Testis (tissue), 3 donors: ENCODE measurements around the gene ZBTB47. TPM values are rescaled to one million over a fixed set of nuclear protein-coding genes. Genes with fewer than 3 reads are reported as not detected.

Experiments
- DNase-seq: peaks from one replicate; pipeline ENCODE4 v3.0.0-alpha.2; 2019
- H3K27ac ChIP-seq, 2 donors: fragments of 200-600 bp; sonication (generic); one replicate each; pipeline ENCODE4 v1.5.1; 2019
- H3K27me3 ChIP-seq: fragments of 200-600 bp; sonication (generic); one replicate; pipeline ENCODE4 v1.5.1; 2019
- H3K36me3 ChIP-seq: fragments of 200-600 bp; sonication (generic); one replicate; pipeline ENCODE4 v1.5.1; 2017; ENCODE audit warnings: low read depth; ENCODE audit errors: missing control alignments
- H3K4me1 ChIP-seq: fragments of 200-600 bp; sonication (generic); one replicate; pipeline ENCODE4 v1.5.1; 2019
- H3K4me3 ChIP-seq, 2 donors: fragments of 200-600 bp; sonication (generic); one replicate each; pipeline ENCODE4 v1.5.1; 2017 to 2019
- H3K9me3 ChIP-seq: fragments of 200-600 bp; sonication (generic); one replicate; pipeline ENCODE4 v1.5.1; 2017
- POLR2A ChIP-seq: fragments of 450-650 bp; IDR thresholded peaks from one replicate; pipeline ENCODE4 v1.6.1; 2017; ENCODE audit warnings: antibody characterized with exemption, mild to moderate bottlenecking, moderate library complexity
- WGBS, 2 donors: methylation state at CpG; one replicate each; pipeline ENCODE4 v1.1.5; 2018; 5-methylcytosine and 5-hydroxymethylcytosine counted together
- intact Hi-C: fragments of 100-400 bp; cut with DNase I; formaldehyde crosslinking; loops from one replicate; pipeline ENCODE4 v1.15.1; 2023; ENCODE audit warnings: low total_unique reads
- polyA plus RNA-seq: library from polyadenylated mRNA; stranded (reverse); fragments of 350-450 nt; fragmentation: Illumina TruSeq; extraction: RNeasy Lipid Tissue Mini Kit (QIAGEN cat#74804); gene quantifications from one replicate; pipeline ENCODE4 v1.2.3, GENCODE V29; 2014; ENCODE audit warnings: low read depth, low replicate concordance; ENCODE audit not compliant: insufficient read depth
- total RNA-seq, 2 donors: library from RNA; depleted of rRNA; stranded (reverse); fragments of >200 nt; gene quantifications; one replicate each; pipeline ENCODE4 v1.2.3, GENCODE V29; 2016
- TF ChIP-seq, protein P1 (sequence below), 3 experiments: fragments of 450-650 bp in 2 of 3; fragments of 200-600 bp in 1 of 3; sonication (generic) in 1 of 3; IDR thresholded peaks; one replicate each; pipeline ENCODE4 v1.5.1; 2016 to 2019; ENCODE audit warnings: antibody characterized with exemption in 3 of 3, mild to moderate bottlenecking in 2 of 3, moderate library complexity in 1 of 3

The ZBTB47 gene
- total and polyA plus RNA-seq, 3 donors from 2014 or later = 16.7 to 22.8 (median 18.1) TPM

DNA sequence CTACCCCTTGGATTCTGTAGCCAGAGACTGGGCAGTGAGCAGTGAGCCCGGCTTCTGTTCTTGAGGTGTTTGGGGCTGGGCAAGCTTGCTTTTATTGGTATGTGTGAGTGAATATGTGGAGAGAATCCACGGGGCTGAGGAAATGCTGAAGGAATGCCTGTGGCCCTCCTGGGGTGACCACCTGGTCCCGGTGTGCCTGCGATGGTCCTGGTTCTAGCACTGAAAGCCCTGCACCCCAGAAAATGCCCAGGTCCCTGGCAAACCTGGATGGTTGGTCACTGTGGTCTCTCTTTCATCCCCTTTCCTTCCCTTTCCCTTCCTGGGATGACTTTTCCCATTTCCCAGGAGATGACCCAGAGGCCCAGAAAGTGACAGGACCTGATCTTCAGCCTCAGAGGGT, 4.2 kb downstream of the ZBTB47 start:
- Histone ChIP-seq H3K27ac (no peak overlapping the region), H3K4me1 (peaks cover 26% of the 10 kb centered on the region)
- intact Hi-C loops = loop anchor here (10.0 kb wide), 1 partner anchor 63 kb away; the partner anchor contains the start of gene SS18L2

DNA sequence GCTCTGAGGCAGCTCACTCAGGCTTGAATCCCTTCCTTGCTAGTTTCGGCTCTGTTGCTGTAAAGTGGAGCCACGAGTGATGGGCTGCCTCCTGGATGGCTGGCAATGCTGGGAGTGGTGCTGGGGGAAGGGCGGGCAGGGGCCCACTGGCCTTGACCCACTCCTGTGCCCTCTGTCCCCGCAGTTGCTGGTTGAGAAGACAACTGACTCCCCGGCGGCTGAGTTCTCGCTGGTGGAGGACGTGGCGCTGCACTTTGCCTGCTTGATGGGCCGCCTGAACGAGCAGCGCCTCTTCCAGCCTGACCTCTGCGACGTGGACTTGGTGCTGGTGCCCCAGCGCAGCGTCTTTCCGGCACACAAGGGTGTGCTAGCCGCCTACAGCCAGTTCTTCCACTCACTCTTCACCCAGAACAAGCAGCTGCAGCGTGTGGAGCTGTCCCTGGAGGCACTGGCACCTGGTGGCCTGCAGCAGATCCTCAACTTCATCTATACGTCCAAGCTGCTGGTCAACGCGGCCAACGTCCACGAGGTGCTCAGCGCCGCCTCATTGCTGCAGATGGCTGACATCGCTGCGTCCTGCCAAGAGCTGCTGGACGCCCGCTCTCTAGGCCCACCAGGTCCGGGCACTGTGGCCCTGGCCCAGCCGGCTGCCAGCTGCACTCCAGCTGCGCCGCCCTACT, 4.7 kb downstream of the ZBTB47 start:
- no peak for DNase-seq

More for the DNA sequence above, 4.2 kb downstream of the ZBTB47 start:
- H3K9me3 ChIP-seq = no peaks in the 10 kb centered on the region
- TF ChIP-seq, protein P1, sequence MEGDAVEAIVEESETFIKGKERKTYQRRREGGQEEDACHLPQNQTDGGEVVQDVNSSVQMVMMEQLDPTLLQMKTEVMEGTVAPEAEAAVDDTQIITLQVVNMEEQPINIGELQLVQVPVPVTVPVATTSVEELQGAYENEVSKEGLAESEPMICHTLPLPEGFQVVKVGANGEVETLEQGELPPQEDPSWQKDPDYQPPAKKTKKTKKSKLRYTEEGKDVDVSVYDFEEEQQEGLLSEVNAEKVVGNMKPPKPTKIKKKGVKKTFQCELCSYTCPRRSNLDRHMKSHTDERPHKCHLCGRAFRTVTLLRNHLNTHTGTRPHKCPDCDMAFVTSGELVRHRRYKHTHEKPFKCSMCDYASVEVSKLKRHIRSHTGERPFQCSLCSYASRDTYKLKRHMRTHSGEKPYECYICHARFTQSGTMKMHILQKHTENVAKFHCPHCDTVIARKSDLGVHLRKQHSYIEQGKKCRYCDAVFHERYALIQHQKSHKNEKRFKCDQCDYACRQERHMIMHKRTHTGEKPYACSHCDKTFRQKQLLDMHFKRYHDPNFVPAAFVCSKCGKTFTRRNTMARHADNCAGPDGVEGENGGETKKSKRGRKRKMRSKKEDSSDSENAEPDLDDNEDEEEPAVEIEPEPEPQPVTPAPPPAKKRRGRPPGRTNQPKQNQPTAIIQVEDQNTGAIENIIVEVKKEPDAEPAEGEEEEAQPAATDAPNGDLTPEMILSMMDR (IDR thresholded peaks at IDR 0.05) = no peak
- no peak for TF ChIP-seq POLR2A
- no peak overlapping the region for H3K4me3 ChIP-seq
- no peaks in the 10 kb centered on the region for H3K36me3 ChIP-seq
- no peak for DNase-seq
- 79 to 93% methylated on average over 4 of the region's 4 CpGs for WGBS, 2 donors
- H3K27me3 ChIP-seq = no peaks in the 10 kb centered on the region

GRCh38 chr3:42658771-42659390, 5.4 kb downstream of the ZBTB47 start:
- 68 to 70% methylated on average over 16 to 22 of the region's 22 CpGs for WGBS, 2 donors
- no peak for TF ChIP-seq POLR2A
- TF ChIP-seq, protein P1 (IDR thresholded peaks at IDR 0.05) = no peak
- H3K27ac ChIP-seq = no peak overlapping the region
- no peaks in the 10 kb centered on the region for H3K27me3 ChIP-seq
- H3K4me1 ChIP-seq = peaks cover 19% of the 10 kb centered on the region
- intact Hi-C loops = loop anchor here (10.0 kb wide), 1 partner anchor 64 kb away; the partner anchor contains the start of gene SS18L2
- no peak overlapping the region for H3K4me3 ChIP-seq
- no peak for DNase-seq
- H3K36me3 ChIP-seq = no peaks in the 10 kb centered on the region
- no peaks in the 10 kb centered on the region for H3K9me3 ChIP-seq

More for the DNA sequence above, 4.7 kb downstream of the ZBTB47 start:
- no peaks in the 10 kb centered on the region for H3K27me3 ChIP-seq
- peaks cover 21% of the 10 kb centered on the region for H3K4me1 ChIP-seq
- TF ChIP-seq, protein P1 (IDR thresholded peaks at IDR 0.05) = no peak
- TF ChIP-seq POLR2A = no peak
- H3K36me3 ChIP-seq = no peaks in the 10 kb centered on the region
- H3K4me3 ChIP-seq = no peak overlapping the region
- intact Hi-C loops = loop anchor here (10.0 kb wide), 1 partner anchor 63 kb away; the partner anchor contains the start of gene SS18L2
- H3K27ac ChIP-seq = no peak overlapping the region
- WGBS, 2 donors = 90 to 91% methylated on average over 26 to 34 of the region's 34 CpGs
- no peaks in the 10 kb centered on the region for H3K9me3 ChIP-seq

DNA sequence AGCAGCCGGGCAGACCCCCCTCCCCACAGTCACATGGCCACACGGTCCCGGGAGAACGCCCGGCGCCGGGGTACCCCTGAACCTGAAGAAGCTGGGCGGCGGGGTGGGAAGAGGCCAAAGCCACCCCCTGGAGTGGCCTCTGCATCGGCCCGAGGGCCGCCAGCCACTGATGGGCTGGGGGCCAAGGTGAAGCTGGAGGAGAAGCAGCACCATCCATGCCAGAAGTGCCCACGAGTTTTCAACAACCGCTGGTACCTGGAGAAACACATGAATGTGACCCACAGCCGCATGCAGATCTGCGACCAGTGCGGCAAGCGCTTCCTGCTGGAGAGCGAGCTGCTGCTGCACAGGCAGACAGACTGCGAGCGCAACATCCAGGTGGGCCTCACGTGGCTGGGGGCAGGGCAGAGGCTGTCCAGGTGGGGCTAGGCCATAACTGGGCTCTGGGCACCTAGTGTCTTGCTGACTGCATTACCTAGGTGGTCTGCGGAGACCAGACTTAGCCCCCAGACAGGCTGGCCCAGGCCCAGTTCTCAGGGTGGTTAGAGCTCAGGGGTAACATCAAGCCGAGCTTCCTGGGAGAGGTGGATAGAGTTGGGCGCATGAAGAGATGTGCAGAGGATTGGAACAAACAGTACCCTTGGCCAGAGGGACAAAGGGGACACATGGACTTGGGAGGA, 6.1 kb downstream of the ZBTB47 start:
- Histone ChIP-seq H3K27ac (no peak overlapping the region), H3K9me3 (no peaks in the 10 kb centered on the region), H3K27me3 (no peaks in the 10 kb centered on the region), H3K36me3 (no peaks in the 10 kb centered on the region), H3K4me1 (peaks cover 19% of the 10 kb centered on the region), H3K4me3 (no peak overlapping the region)
- DNase-seq = no peak
- TF ChIP-seq, protein P1 (IDR thresholded peaks at IDR 0.05) = no peak
- no peak for TF ChIP-seq POLR2A
- 73 to 80% methylated on average over 15 to 22 of the region's 25 CpGs for WGBS, 2 donors
- intact Hi-C loops = loop anchor here (10.0 kb wide), 2 partner anchors 65 to 645 kb away; partner anchors contain the start of gene SS18L2
